Stomach smooth muscle (tissue), 2 donors: ENCODE measurements around the gene SLC9B2.
"Not testable (repeated sequence)": the region's sequence is repeated elsewhere in the genome, so short reads cannot be mapped to it uniquely, and the experiment has no call there.

Source experiments
- H3K27ac ChIP-seq: one replicate; pipeline ENCODE4 v1.7.0; 2013; ENCODE audit warnings: mild to moderate bottlenecking, low read length, inconsistent platforms
- H3K27me3 ChIP-seq, 2 donors: one replicate each; pipeline ENCODE4 v1.7.0; 2013; ENCODE audit warnings: low read length in 2 of 2; ENCODE audit not compliant: insufficient read depth in 2 of 2, control insufficient read depth in 1 of 2
- H3K36me3 ChIP-seq, 2 donors: one replicate each; pipeline ENCODE4 v1.7.0; 2013; ENCODE audit warnings: low read length in 2 of 2; ENCODE audit not compliant: control insufficient read depth in 2 of 2, insufficient read depth in 2 of 2
- H3K4me1 ChIP-seq: one replicate; pipeline ENCODE4 v1.7.0; 2013; ENCODE audit warnings: low read length; ENCODE audit not compliant: control insufficient read depth, insufficient read depth
- H3K4me3 ChIP-seq, 2 donors: one replicate each; pipeline ENCODE4 v1.7.0; 2013; ENCODE audit warnings: low read length in 2 of 2
- H3K9ac ChIP-seq, 2 donors: one replicate each; pipeline ENCODE4 v1.7.0; 2013; ENCODE audit warnings: low read length in 2 of 2, mild to moderate bottlenecking in 1 of 2
- H3K9me3 ChIP-seq, 2 donors: one replicate each; pipeline ENCODE4 v1.7.0; 2013; ENCODE audit warnings: low read length in 2 of 2; ENCODE audit not compliant: control insufficient read depth in 2 of 2
- donor health status: healthy.
- donor health status: Pancreatic carcinoma.

SLC9B2 gene

DNA sequence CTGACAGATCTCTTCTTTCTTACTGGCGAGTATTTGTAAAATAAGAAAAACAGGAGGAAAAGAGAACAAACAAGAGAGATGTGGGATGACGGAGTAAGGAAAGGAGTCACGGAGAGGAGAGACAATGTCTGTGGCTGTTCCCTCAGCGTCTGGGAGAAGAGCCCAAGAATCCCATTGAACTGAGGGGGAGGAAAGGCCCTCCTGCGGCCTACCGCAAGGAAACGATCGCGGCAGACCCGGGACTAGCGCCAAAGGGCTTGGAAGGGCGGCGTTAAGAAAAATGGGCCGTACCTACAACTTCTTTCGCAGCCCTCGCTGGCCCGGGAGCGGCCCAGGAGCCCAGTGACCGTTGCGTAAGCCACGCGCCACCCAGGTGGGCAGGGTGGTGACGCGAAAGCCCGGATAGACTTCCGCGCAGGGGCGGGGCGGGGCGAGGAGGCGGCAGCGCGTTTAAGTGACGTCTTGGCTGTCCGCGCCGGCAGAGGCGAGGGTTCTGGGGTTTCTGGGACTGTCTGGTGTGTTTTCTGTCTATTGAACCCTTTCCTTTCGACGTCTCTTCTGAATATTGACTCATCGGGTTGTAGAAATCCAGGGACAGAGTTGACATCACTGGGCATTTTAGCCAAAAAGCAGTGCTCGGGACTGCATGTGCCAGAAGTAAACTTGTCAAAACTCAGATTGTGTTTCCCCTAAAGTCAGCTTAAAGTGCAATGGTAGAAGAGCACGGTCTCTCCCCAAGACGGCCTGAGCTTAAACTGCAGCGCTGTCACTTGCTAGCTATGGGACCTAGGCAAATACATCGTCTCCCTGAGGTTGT, 57.0 kb downstream of the SLC9B2 start, which contains the start of gene SLC9B1:
Gene SLC9B1, minus strand, starts transcription at position 398 of the 817 bp plus-strand sequence. CDS start 27,994 bp downstream, outside the sequence.
- H3K27me3 ChIP-seq: no peaks in the 10 kb centered on the region
- H3K27ac ChIP-seq: peak within 1 kb of the TSS; percentile 94
- H3K9me3 ChIP-seq: no peaks in the 10 kb centered on the region
- H3K4me3 ChIP-seq: peak within 1 kb of the TSS; percentile 57 to 78
- H3K9ac ChIP-seq: peak within 1 kb of the TSS; percentile 87 to 96
- no peaks in the 10 kb centered on the region for H3K4me1 ChIP-seq
- H3K36me3 ChIP-seq: no peaks in the 10 kb centered on the region

DNA sequence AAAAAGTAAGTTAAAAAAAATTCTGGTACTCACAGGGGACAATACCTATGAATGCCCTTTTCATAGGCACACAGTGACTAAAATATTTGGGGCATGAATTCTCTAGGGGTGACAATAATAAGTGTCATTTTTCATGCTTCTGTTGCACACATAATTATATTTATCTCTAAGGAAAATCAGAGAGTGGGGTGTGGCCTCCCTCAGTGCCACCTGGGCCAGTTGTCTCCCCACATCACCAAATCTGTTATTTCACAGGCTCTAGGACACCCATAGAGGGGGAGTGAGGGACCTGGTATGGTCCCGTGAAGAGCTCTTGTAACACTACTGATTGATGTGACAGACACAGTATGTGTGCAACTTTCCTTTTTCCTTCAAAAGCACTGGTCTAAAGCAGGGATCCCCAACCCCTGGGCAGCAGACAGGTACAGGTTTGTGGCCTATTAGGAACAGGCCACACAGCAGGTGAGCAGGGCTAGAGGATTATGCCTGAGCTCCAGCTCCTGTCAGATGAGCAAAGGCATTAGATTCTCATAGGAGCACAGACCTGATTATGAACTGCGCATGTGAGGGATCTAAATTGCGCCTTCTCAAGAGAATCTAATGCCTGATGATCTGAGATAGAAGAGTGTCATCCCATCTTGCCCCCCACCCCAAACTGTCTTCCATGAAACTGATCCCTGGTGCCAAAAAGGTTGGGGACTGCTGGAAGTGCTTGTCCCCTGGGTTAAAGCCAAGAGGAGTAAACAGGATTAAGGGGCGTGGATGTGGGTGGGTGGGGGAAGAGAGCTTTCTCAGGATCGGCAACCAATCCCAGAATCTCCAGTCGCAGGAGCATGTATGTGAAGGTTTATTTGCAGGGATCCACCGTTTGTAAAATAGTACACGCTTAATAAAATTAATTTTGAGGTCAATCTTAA, 57.9 kb downstream of the SLC9B2 start:
- Histone ChIP-seq H3K4me3 (peak overlapping the region; percentile 56 to 78), H3K9me3 (no peaks in the 10 kb centered on the region), H3K9ac (peak overlapping the region; percentile 87 to 96), H3K27ac (peak overlapping the region; percentile 94), H3K4me1 (no peaks in the 10 kb centered on the region), H3K36me3 (no peaks in the 10 kb centered on the region), H3K27me3 (no peaks in the 10 kb centered on the region)

- Histone ChIP-seq H3K4me3 (no peak overlapping the region), H3K9me3 (no peaks in the 10 kb centered on the region), H3K36me3 (no peaks in the 10 kb centered on the region), H3K27ac (peak overlapping the region; percentile 53), H3K27me3 (no peaks in the 10 kb centered on the region), H3K9ac (no peak overlapping the region), H3K4me1 (peaks cover 9% of the 10 kb centered on the region)
Observed at GRCh38 chr4:103012551-103012950, 64.0 kb downstream of the SLC9B2 start.

- H3K9me3 ChIP-seq: no peaks in the 10 kb centered on the region
- H3K4me3 ChIP-seq: no peak overlapping the region
- H3K27ac ChIP-seq: peak overlapping the region; percentile 68
- H3K9ac ChIP-seq: no peak overlapping the region
- no peaks in the 10 kb centered on the region for H3K36me3 ChIP-seq
- H3K4me1 ChIP-seq: peaks cover 9% of the 10 kb centered on the region
- H3K27me3 ChIP-seq: no peaks in the 10 kb centered on the region
Observed at GRCh38 chr4:103012060-103012459, 64.5 kb downstream of the SLC9B2 start.

GRCh38 chr4:103011378-103012025, 65.1 kb downstream of the SLC9B2 start:
- peaks cover 9% of the 10 kb centered on the region for H3K4me1 ChIP-seq
- peak overlapping the region in 1 of 2 donors; percentile 3 for H3K9ac ChIP-seq
- no peaks in the 10 kb centered on the region for H3K27me3 ChIP-seq
- H3K9me3 ChIP-seq: no peaks in the 10 kb centered on the region
- no peaks in the 10 kb centered on the region for H3K36me3 ChIP-seq
- peak overlapping the region; percentile 68 for H3K27ac ChIP-seq
- H3K4me3 ChIP-seq: no peak overlapping the region

DNA sequence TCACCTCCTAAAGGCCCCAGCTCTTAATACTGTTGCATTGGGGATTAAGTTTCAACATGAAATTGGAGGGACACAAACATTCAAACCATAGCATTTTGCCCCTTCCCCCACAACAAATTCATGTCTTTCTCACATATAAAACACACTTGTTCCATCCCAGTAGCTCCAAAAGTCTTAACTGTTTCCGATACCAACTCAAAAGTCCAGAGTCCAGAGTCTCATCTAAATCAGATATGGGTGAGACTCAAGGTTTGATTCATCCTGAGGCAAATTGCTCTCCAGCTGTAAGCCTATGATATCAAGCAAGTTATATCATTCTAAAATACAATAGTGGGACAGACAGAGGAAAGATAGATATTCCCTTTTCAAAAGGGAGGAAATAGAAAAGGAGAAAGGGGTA, 65.8 kb downstream of the SLC9B2 start:
- Histone ChIP-seq H3K9ac (no peak overlapping the region), H3K27ac (peak overlapping the region; percentile 68), H3K4me3 (no peak overlapping the region), H3K9me3 (no peaks in the 10 kb centered on the region), H3K36me3 (no peaks in the 10 kb centered on the region), H3K27me3 (no peaks in the 10 kb centered on the region), H3K4me1 (peaks cover 9% of the 10 kb centered on the region)

- Histone ChIP-seq H3K27ac (no peak overlapping the region), H3K9ac (no peak overlapping the region), H3K27me3 (no peaks in the 10 kb centered on the region), H3K4me1 (peaks cover 9% of the 10 kb centered on the region), H3K4me3 (no peak overlapping the region), H3K9me3 (no peaks in the 10 kb centered on the region), H3K36me3 (no peaks in the 10 kb centered on the region)
Observed at GRCh38 chr4:103008875-103009729, 67.5 kb downstream of the SLC9B2 start.

DNA sequence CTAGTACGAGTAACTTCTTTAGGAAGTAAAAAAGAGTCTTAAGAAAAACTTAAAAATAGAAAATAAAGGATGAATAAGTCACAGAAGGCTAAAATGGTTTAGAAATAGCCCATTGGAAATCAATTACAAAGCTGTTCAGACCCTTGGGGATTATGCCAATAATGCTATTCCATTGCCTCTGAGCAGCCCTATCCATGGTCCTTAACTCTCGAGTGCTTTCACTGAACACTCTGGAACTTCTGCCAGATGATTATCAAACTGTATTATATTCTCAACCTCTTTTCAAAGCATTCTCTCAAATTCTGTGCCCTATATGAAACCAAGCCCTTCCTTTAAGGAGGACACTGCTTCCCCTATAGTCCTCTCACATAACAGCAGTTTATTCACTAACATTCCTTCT, 74.0 kb downstream of the SLC9B2 start:
- Histone ChIP-seq H3K4me3 (no peak overlapping the region), H3K9me3 (no peaks in the 10 kb centered on the region), H3K4me1 (no peaks in the 10 kb centered on the region), H3K36me3 (no peaks in the 10 kb centered on the region), H3K27me3 (no peaks in the 10 kb centered on the region), H3K9ac (no peak overlapping the region), H3K27ac (no peak overlapping the region)

- Histone ChIP-seq H3K36me3 (no peaks in the 10 kb centered on the region), H3K27ac (no peak overlapping the region), H3K4me1 (no peaks in the 10 kb centered on the region), H3K9me3 (no peaks in the 10 kb centered on the region), H3K4me3 (no peak overlapping the region), H3K27me3 (no peaks in the 10 kb centered on the region), H3K9ac (no peak overlapping the region)
Observed at GRCh38 chr4:102994803-102995202, 81.8 kb downstream of the SLC9B2 start.

- H3K36me3 ChIP-seq, H3K9ac ChIP-seq, H3K4me1 ChIP-seq, H3K27me3 ChIP-seq, H3K4me3 ChIP-seq, H3K9me3 ChIP-seq, H3K27ac ChIP-seq: not testable (repeated sequence)
Observed at GRCh38 chr4:102993985-102994384, 82.6 kb downstream of the SLC9B2 start.
